Activated CD8-positive, alpha-beta memory T cell treated with anti-CD3 and anti-CD28 coated beads, Interleukin-2, amount 50 U/mL, for 4 hours (primary cell): ENCODE data around the gene LMNA.
"Not testable (repeated sequence)": the region's sequence is repeated elsewhere in the genome, so short reads cannot be mapped to it uniquely, and the experiment has no call there.

ENCODE experiments used
- DNase-seq: peaks from one replicate; pipeline ENCODE4 v3.0.0-alpha.2; 2020

Gene LMNA

DNA sequence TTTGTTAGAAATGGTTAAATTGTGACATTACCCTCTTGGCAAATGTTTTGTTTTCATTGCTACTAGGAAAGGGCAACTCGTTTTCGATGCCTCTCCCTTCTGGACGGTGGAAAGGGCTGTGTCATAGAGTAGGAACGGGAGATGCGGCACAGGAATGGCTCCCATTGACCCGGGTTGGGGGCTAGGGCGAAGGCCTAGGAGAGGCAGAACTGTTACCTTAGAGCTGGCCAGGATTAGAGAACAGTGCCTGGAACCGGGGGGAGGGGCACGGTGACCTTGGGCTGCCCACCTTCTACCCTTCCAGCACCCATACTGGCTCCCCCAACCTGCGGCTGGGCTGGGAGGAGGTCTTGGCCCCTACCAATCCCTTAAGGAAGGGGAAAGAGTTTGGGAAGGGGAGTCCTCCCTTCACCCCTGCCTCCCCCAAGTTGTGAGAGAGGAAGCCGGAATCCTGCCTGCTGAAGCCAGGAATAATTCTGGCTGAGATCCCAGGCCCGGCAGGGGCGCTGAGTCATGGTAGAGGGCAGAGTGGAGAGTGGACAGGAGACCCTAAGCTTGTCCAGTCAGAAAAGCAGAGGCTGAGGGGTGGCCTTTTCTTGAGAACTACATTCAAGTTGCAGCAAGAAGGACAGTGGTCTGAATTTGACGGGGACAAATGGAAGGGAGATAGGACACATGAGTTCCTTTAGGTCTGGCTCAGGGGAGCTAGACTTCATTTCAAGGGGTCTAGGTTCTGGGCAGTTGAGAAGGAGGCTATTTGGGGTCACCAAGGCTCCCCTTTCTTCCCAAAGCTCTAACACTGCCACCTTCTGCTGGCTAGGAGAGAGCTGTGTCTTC lies 8.2 kb downstream of the LMNA start:
- no peak for DNase-seq

GRCh38 chr1:156123356-156124196 lies 9.1 kb downstream of the LMNA start:
- peak; percentile 73 for DNase-seq

GRCh38 chr1:156124557-156125483 lies 10.3 kb downstream of the LMNA start:
- no peak for DNase-seq

DNA sequence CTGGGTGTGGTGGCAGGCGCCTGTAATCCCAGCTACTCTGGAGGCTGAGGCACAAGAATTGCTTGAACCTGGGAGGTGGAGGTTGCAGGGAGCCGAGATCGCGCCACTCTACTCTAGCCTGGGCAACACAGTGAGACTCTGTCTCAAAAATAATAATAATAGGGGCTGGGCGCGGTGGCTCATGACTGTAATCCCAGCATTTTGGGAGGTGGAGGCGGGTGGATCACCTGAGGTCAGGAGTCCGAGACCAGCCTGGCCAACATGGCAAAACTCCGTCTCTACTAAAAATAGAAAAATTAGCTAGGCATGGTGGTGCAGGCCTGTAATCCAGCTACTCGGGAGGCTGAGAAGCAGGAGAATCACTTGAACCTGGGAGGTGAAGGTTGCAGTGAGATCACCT lies 11.0 kb downstream of the LMNA start:
- not testable (repeated sequence) for DNase-seq

DNA sequence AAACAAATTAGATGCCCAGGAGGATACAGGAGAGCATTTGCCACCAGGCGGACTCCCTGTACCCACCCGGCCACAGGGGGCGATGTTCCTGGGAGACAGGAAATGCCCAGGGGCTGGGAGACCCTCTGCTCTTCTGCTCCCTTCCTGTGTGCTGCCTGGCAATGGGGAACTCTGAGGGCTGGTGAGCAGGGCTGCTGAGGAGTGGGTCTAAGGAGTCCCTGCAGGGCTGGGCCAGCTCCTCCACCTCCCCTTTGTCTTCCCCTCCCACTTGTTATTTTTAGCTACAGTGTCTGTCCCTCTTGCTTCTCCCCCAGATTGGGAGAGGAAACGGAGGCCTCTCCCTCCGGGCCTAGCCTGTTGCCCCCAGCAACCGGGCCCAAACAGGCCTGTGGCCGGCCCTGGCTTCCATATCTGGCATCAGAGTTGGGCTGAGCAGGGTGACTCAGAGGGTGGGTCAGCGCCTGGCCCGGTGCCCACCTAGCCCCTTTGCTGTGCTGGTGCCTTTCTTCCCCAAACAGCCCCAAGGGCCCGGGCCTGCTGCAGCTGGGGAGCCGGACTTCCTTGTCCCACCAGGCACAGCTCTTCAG lies 11.6 kb downstream of the LMNA start:
- peak; percentile 50 for DNase-seq

- DNase-seq, result peak; percentile 76
These were observed 12.4 kb downstream of the LMNA start for GRCh38 chr1:156126630-156127534.

DNA sequence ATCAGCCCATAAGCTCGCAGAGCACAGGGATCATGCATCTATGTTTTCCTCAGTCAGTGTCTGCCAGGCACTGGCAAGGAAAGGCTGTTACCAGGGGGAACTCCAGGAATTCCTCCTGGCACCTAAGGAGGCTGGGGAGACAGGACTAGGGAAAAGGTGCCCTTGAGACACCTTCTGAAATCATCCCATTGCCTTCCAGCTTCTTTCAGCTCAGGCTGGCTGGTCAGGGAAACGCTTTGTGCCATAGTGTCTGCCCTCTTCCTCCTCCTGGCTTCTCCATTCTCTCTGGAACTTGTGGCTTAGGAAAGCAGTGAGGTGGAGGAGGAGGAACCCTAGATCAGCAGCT lies 13.8 kb downstream of the LMNA start:
- no peak for DNase-seq

- no peak for DNase-seq
These were observed 14.4 kb downstream of the LMNA start for GRCh38 chr1:156128654-156129597.

DNA sequence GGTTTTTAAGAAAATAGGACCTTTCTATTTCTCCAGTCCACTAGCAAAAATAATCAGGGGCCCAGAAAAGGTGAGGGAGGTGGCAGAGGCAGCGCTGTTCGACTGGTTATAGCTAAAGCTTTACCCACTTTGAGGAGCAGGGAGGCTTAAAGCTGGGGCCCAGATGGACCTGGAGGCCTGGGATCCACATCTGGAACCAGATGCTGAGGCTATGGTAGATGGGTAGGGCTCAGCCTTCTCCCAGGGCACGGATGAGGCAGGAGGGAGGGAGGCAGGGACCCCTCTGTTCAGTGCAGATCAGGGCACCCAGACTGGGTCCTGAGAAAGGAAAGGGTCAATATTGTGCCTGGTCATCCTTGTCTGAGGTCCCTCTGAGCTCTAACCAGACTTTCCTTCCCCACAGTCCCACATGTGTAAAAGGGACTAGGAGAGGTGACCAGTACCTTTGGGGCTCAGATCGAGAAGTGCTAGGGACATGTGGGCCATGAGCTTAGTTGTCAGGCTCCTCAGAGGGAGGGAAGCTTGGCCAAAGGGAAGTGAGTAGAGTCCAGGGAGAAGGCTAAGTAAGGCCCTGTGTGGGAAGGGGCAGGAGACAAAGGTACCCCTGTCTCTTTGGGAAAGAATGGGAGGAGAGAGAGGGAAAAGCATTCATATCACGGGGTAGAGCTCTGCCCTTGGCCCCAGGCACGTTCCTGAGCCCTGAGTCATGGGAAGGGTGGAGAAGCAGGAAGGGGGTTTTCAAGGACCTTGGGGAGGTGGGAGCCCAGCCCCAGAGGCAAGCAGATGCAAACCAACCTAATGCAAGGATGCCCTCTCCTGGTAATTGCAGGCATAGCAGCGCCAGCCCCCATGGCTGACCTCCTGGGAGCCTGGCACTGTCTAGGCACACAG lies 15.4 kb downstream of the LMNA start:
- peak; percentile 80 for DNase-seq

- DNase-seq, result no peak
These were observed 16.0 kb downstream of the LMNA start for GRCh38 chr1:156130578-156130942.

DNA sequence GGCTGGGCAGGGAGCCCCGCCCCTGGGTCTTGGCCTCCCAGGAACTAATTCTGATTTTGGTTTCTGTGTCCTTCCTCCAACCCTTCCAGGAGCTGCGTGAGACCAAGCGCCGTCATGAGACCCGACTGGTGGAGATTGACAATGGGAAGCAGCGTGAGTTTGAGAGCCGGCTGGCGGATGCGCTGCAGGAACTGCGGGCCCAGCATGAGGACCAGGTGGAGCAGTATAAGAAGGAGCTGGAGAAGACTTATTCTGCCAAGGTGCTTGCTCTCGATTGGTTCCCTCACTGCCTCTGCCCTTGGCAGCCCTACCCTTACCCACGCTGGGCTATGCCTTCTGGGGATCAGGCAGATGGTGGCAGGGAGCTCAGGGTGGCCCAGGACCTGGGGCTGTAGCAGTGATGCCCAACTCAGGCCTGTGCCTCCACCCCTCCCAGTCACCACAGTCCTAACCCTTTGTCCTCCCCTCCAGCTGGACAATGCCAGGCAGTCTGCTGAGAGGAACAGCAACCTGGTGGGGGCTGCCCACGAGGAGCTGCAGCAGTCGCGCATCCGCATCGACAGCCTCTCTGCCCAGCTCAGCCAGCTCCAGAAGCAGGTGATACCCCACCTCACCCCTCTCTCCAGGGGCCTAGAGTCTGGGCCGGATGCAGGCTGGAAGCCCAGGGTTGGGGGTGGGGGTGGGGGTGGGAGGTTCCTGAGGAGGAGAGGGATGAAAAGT lies 20.4 kb downstream of the LMNA start:
- no peak for DNase-seq

GRCh38 chr1:156135930-156136871 lies 21.7 kb downstream of the LMNA start:
- DNase-seq, result no peak

GRCh38 chr1:156136970-156137483 lies 22.5 kb downstream of the LMNA start:
- DNase-seq, result no peak

DNA sequence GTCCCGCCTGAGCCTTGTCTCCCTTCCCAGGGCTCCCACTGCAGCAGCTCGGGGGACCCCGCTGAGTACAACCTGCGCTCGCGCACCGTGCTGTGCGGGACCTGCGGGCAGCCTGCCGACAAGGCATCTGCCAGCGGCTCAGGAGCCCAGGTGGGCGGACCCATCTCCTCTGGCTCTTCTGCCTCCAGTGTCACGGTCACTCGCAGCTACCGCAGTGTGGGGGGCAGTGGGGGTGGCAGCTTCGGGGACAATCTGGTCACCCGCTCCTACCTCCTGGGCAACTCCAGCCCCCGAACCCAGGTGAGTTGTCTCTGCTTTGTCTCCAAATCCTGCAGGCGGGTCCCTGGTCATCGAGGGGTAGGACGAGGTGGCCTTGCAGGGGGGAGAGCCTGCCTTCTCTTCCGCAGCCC lies 24.0 kb downstream of the LMNA start:
- DNase-seq, result no peak

DNA sequence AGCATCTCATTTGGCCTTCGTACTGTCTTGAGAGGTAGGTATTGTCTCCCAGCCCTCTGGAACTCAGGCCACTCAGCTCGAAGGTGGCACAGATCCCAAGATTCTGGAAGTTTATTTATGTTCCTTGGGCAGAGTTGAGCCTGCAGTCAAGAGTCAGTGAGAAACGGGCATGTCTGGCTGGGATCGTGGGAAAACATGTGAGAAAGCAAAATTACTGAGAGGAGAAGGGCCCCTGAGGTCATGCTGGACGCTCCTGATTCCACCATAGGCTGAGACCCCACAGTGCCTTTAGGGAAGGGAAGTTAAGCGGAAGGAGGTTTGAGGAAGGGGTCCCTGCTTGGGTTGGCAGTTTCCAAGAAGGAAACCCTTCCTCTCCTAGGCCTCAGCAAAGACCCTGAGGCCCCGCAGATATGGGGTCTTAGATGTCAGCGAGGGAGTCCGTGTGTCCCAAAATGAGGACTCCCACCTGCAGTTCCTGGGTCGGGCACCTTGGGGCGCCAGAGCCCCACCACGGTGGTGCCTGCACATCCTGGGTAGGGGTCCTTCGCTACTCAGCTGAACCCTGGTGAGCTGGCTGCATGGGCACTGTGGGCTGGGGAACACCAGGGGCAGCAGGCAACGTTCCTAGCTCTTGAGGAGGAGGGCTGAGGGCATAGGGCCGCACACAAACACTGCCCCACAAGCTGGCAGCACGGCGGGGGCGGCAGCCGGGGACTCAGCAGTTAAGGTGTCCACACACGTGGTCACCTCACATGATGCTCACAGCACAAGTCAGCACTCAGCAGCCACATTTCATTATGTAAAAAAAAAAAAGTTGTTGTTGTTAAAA lies 26.6 kb downstream of the LMNA start:
- DNase-seq, result no peak

- DNase-seq, result no peak
These were observed 29.4 kb downstream of the LMNA start for GRCh38 chr1:156143765-156144489.
